Measurements from ENCODE around the gene ATRN. TPM values are rescaled to one million over a fixed set of nuclear protein-coding genes. Genes with fewer than 3 reads are reported as not detected.

Gene ATRN
- total and polyA plus RNA-seq, 2 experiments from 2014 or later = 14.7 to 71.1 TPM

GRCh38 chr20:3671986-3672546 lies 201.2 kb downstream of the ATRN start:
- 69% methylated on average over 23 of the region's 23 CpGs for WGBS (ENCODE audit: low lambda C conversion rate, missing lambda C conversion rate)
- H3K4me1 ChIP-seq (ENCODE audit: insufficient read depth) = peaks cover 4% of the 10 kb centered on the region
- no peaks in the 10 kb centered on the region for H4K20me1 ChIP-seq (ENCODE audit: insufficient read depth, poor library complexity, severe bottlenecking)
- no peak overlapping the region for H2AFZ ChIP-seq
- H3K9me2 ChIP-seq (replicated peaks; ENCODE audit: insufficient read depth) = no peaks in the 10 kb centered on the region
- H3K36me3 ChIP-seq (replicated peaks; ENCODE audit: insufficient read depth, low read depth) = no peaks in the 10 kb centered on the region
- no peaks in the 10 kb centered on the region for H3K9me3 ChIP-seq (ENCODE audit: low read depth)
- H3K27ac ChIP-seq = no peak overlapping the region
- no peak for TF ChIP-seq CTCF (IDR thresholded peaks at IDR 0.05; ENCODE audit: poor library complexity)
- no peak for TF ChIP-seq EZH2phosphoT487 (IDR thresholded peaks at IDR 0.05; ENCODE audit: low read depth, severe bottlenecking, unreplicated experiment)
- no peak for TF ChIP-seq EZH2 (IDR thresholded peaks at IDR 0.05; ENCODE audit: borderline replicate concordance)
- H3K79me2 ChIP-seq = no peaks in the 10 kb centered on the region
- no peak for DNase-seq (ENCODE audit: low spot score)
- no peak overlapping the region for H3K4me3 ChIP-seq
- no peak overlapping the region for H3K4me2 ChIP-seq
- H3K27me3 ChIP-seq = peaks cover 19% of the 10 kb centered on the region

GRCh38 chr20:3672547-3673171 lies 201.8 kb downstream of the ATRN start:
- peaks cover 8% of the 10 kb centered on the region for H3K4me1 ChIP-seq (ENCODE audit: insufficient read depth)
- H2AFZ ChIP-seq = no peak overlapping the region
- no peaks in the 10 kb centered on the region for H4K20me1 ChIP-seq (ENCODE audit: insufficient read depth, poor library complexity, severe bottlenecking)
- no peak for DNase-seq (ENCODE audit: low spot score)
- peaks cover 19% of the 10 kb centered on the region for H3K27me3 ChIP-seq
- H3K36me3 ChIP-seq (replicated peaks; ENCODE audit: insufficient read depth, low read depth) = no peaks in the 10 kb centered on the region
- no peak overlapping the region for H3K27ac ChIP-seq
- H3K4me3 ChIP-seq = no peak overlapping the region
- 32% methylated on average over 40 of the region's 58 CpGs for WGBS (ENCODE audit: low lambda C conversion rate, missing lambda C conversion rate)
- H3K9me3 ChIP-seq (ENCODE audit: low read depth) = no peaks in the 10 kb centered on the region
- H3K79me2 ChIP-seq = no peaks in the 10 kb centered on the region
- H3K9me2 ChIP-seq (replicated peaks; ENCODE audit: insufficient read depth) = no peaks in the 10 kb centered on the region
- peak overlapping the region; percentile 69 for H3K4me2 ChIP-seq
- TF ChIP-seq CTCF (IDR thresholded peaks at IDR 0.05; ENCODE audit: poor library complexity) (no peak), EZH2 (IDR thresholded peaks at IDR 0.05; ENCODE audit: borderline replicate concordance) (peak; percentile 44), EZH2phosphoT487 (IDR thresholded peaks at IDR 0.05; ENCODE audit: low read depth, severe bottlenecking, unreplicated experiment) (no peak)

GRCh38 chr20:3673221-3674070 lies 202.6 kb downstream of the ATRN start:
- Histone ChIP-seq H3K79me2 (no peaks in the 10 kb centered on the region), H3K9me2 (replicated peaks; ENCODE audit: insufficient read depth) (no peaks in the 10 kb centered on the region), H3K9me3 (ENCODE audit: low read depth) (no peaks in the 10 kb centered on the region), H3K27me3 (peaks cover 19% of the 10 kb centered on the region), H4K20me1 (ENCODE audit: insufficient read depth, poor library complexity, severe bottlenecking) (no peaks in the 10 kb centered on the region), H3K27ac (no peak overlapping the region), H3K36me3 (replicated peaks; ENCODE audit: insufficient read depth, low read depth) (no peaks in the 10 kb centered on the region), H3K4me3 (no peak overlapping the region), H3K4me2 (no peak overlapping the region), H3K4me1 (ENCODE audit: insufficient read depth) (peaks cover 16% of the 10 kb centered on the region), H2AFZ (no peak overlapping the region)
- 83% methylated on average over 57 of the region's 90 CpGs for WGBS (ENCODE audit: low lambda C conversion rate, missing lambda C conversion rate)
- no peak for DNase-seq (ENCODE audit: low spot score)
- no peak for TF ChIP-seq EZH2phosphoT487 (IDR thresholded peaks at IDR 0.05; ENCODE audit: low read depth, severe bottlenecking, unreplicated experiment)
- TF ChIP-seq EZH2 (IDR thresholded peaks at IDR 0.05; ENCODE audit: borderline replicate concordance) = no peak
- no peak for TF ChIP-seq CTCF (IDR thresholded peaks at IDR 0.05; ENCODE audit: poor library complexity)

Measured in hepatocyte (in vitro differentiated cells).